HepG2 (cell line): ENCODE data around the gene SNX27. TPM values are rescaled to one million over a fixed set of nuclear protein-coding genes. Genes with fewer than 3 reads are reported as not detected.

Experiments used
- ATAC-seq: fragments of 200-7000 bp; cut with Tn5 transposase; 3 replicates; pipeline ENCODE4 v1.9.1; 2020; ENCODE audit warnings: mild to moderate bottlenecking, moderate library complexity
- BruUV-seq: library from RNA; stranded (reverse); fragments of 400-500 nt; replicated peaks from 2 replicates; lab custom pipeline; 2021; lab: Mats Ljungman, UMichigan
- CTCF ChIA-PET: fragments of 300-600 bp; formaldehyde crosslinking; extraction: SDS; loops from one replicate; lab custom pipeline; 2021; ENCODE audit warnings: low total read pairs, inconsistent platforms, low intra/inter-chr PET ratio; lab: Yijun Ruan, JAX
- POLR2A ChIA-PET: fragments of 350-600 bp; sonication (Branson Sonifier 250); formaldehyde crosslinking; loops from one replicate; lab custom pipeline; 2020; ENCODE audit warnings: antibody characterized with exemption, inconsistent platforms; lab: Yijun Ruan, JAX
- DNase-seq: peaks from one replicate; pipeline ENCODE4 v3.0.0-alpha.2; 2015; ENCODE audit warnings: low spot score
- FAIRE-seq: peaks from 3 replicates; lab custom pipeline; 2011; peaks lifted over from hg19 to GRCh38; lab: Jason Lieb, UNC
- H2AFZ ChIP-seq: one replicate; pipeline ENCODE4 v1.6.1; 2011; ENCODE audit warnings: low read length, inconsistent platforms
- H3K27ac ChIP-seq: fragments of 300-600 bp; 3 replicates; pipeline ENCODE4 v1.8.0; 2011; ENCODE audit warnings: mixed run types, mild to moderate bottlenecking, mixed read lengths, low read length, inconsistent platforms; ENCODE audit not compliant: insufficient read depth; ENCODE audit errors: extremely low read length
- H3K27me3 ChIP-seq, 2 experiments: fragments of 200-600 bp in 1 of 2; 2 replicates in 1 of 2; 3 replicates in 1 of 2; pipeline versions ENCODE4 v1.6.0 to v1.8.0; 2011; ENCODE audit warnings: low read length in 2 of 2, mild to moderate bottlenecking in 2 of 2, moderate library complexity in 2 of 2, inconsistent platforms in 1 of 2; ENCODE audit not compliant: insufficient read depth in 2 of 2, control insufficient read depth in 1 of 2
- H3K36me3 ChIP-seq, 2 experiments: fragments of 200-600 bp in 1 of 2; replicated peaks in 1 of 2; 2 replicates in 1 of 2; 3 replicates in 1 of 2; pipeline versions ENCODE4 v1.5.1 to v1.8.0; 2011; ENCODE audit warnings: low read length in 2 of 2, inconsistent platforms in 1 of 2; ENCODE audit not compliant: insufficient read depth in 2 of 2, control insufficient read depth in 1 of 2
- H3K4me1 ChIP-seq: 2 replicates; pipeline ENCODE4 v1.5.1; 2012; ENCODE audit warnings: low read length, inconsistent platforms; ENCODE audit not compliant: insufficient read depth
- H3K4me2 ChIP-seq: 2 replicates; pipeline ENCODE4 v1.6.0; 2011; ENCODE audit warnings: low read depth, low read length, inconsistent platforms
- H3K4me3 ChIP-seq, 3 experiments: fragments of 200-600 bp in 1 of 3; sonication (generic), shearing (Covaris generic) in 1 of 3; replicated peaks in 1 of 3; 2 replicates each; pipeline ENCODE4 v1.5.1; 2011 to 2016; ENCODE audit warnings: low read length in 3 of 3, inconsistent platforms in 2 of 3, low read depth in 2 of 3, mild to moderate bottlenecking in 2 of 3, control low read depth in 1 of 3, mixed read lengths in 1 of 3; ENCODE audit not compliant: insufficient read depth in 1 of 3
- H3K79me2 ChIP-seq: one replicate; pipeline ENCODE4 v1.6.1; 2011; ENCODE audit warnings: low read length, inconsistent platforms; ENCODE audit not compliant: insufficient read depth
- H3K9ac ChIP-seq: 2 replicates; pipeline ENCODE4 v1.6.0; 2011; ENCODE audit warnings: mild to moderate bottlenecking, low read depth, low read length, inconsistent platforms; ENCODE audit not compliant: insufficient read depth
- H3K9me3 ChIP-seq: 2 replicates; pipeline ENCODE4 v1.5.1; 2012; ENCODE audit warnings: mild to moderate bottlenecking, low read length
- H4K20me1 ChIP-seq: 2 replicates; pipeline ENCODE4 v1.6.0; 2011; ENCODE audit warnings: inconsistent platforms, mild to moderate bottlenecking, low read length, moderate library complexity; ENCODE audit not compliant: insufficient read depth
- CSRNP1 ChIP-seq: sonication (generic); formaldehyde crosslinking; IDR thresholded peaks from 2 replicates; pipeline ENCODE4 v1.8.1; 2023; ENCODE audit warnings: mild to moderate bottlenecking, missing genetic modification reagents
- HIC2 ChIP-seq: sonication (generic); formaldehyde crosslinking; IDR thresholded peaks from 2 replicates; pipeline ENCODE4 v1.9.0; 2022; ENCODE audit warnings: low read depth, missing genetic modification reagents
- HNRNPUL1 ChIP-seq: fragments of 200-400 bp; formaldehyde crosslinking; IDR thresholded peaks from 2 replicates; pipeline ENCODE4 v1.6.1; 2017; ENCODE audit warnings: low read depth, mild to moderate bottlenecking, low read length, moderate library complexity
- RARA ChIP-seq: IDR thresholded peaks from 2 replicates; pipeline ENCODE4 v1.6.1; 2016; ENCODE audit warnings: missing genetic modification reagents, missing compliant biosample characterization
- ZNF121 ChIP-seq: sonication (generic); formaldehyde crosslinking; IDR thresholded peaks from 2 replicates; pipeline ENCODE4 v1.5.0; 2020; ENCODE audit warnings: mild to moderate bottlenecking, missing genetic modification reagents
- ZNF770 ChIP-seq: sonication (generic); formaldehyde crosslinking; IDR thresholded peaks from 2 replicates; pipeline ENCODE4 v1.5.0; 2020; ENCODE audit warnings: mild to moderate bottlenecking, missing genetic modification reagents
- WGBS: methylation state at CpG from one replicate; pipeline ENCODE4 v1.1.6; 2017; ENCODE audit warnings: low lambda C conversion rate; 5-methylcytosine and 5-hydroxymethylcytosine counted together
- in situ Hi-C: cut with HindIII; loops from 2 replicates; pipeline ENCODE4 v1.10.0; 2017; ENCODE audit warnings: low pct_unique_long_range_greater_than_20kb; ENCODE audit not compliant: extremely low pct_ligation_motif_present
- intact Hi-C: fragments of 100-400 bp; cut with micrococcal nuclease; formaldehyde crosslinking; loops from one replicate; pipeline ENCODE4 v1.10.0; 2022; ENCODE audit not compliant: unreplicated experiment
- polyA plus RNA-seq, 8 experiments: library from polyadenylated mRNA; depleted of rRNA in 3 of 8; stranded (reverse) in 7 of 8; unstranded in 1 of 8; fragments of >200 nt; fragmentation: Illumina TruSeq in 4 of 8; extraction: Trizol in 4 of 8; gene quantifications; 2 replicates each; pipeline versions ENCODE4 v1.2.1 to v1.2.3, GENCODE V29; 2011 to 2016; ENCODE audit warnings: low read depth in 4 of 8, missing spikeins in 1 of 8, mixed read lengths in 1 of 8; ENCODE audit not compliant: insufficient read depth in 1 of 8
- total RNA-seq, 5 experiments: library from RNA; depleted of rRNA; stranded (reverse); fragments of >200 nt; fragmentation: Illumina TruSeq; extraction: Trizol; gene quantifications; 2 replicates each; pipeline ENCODE4 v1.2.3, GENCODE V29; 2016; ENCODE audit warnings: low read depth in 1 of 5

Gene SNX27
- total and polyA plus RNA-seq, 2 of the 13 experiments (the other 11 are each of a cell fraction or from before 2014, with no cell fraction given): 14.4 to 17.8 TPM

- no peak overlapping the region for H2AFZ ChIP-seq
- H3K27me3 ChIP-seq: no peaks in the 10 kb centered on the region
- ChIA-PET POLR2A (no interaction called here), CTCF (no interaction called here)
- H3K4me2 ChIP-seq: no peak overlapping the region
- FAIRE-seq (no peak), DNase-seq (no peak), ATAC-seq (no peak)
- H3K4me3 ChIP-seq: no peak overlapping the region
- TF ChIP-seq RARA (peak; percentile 24; the same call in 1 of the 2 replicates), CSRNP1 (CRISPR knock-in tag) (no peak), ZNF770 (peak; percentile 81), HNRNPUL1 (no peak), HIC2 (no peak), ZNF121 (CRISPR knock-in tag) (peak; percentile 37; the same call in 1 of the 2 replicates)
- H3K36me3 ChIP-seq: peaks cover 6 to 23% of the 10 kb centered on the region in 2 experiments; a peak in 4 of 5 replicates
- in situ Hi-C loops: no loop called here
- no peak overlapping the region for H3K27ac ChIP-seq
- peaks cover 51% of the 10 kb centered on the region for H3K4me1 ChIP-seq
- no peak overlapping the region for H3K9ac ChIP-seq
- BruUV-seq: no TSS peak
- H3K9me3 ChIP-seq: no peaks in the 10 kb centered on the region
- no peaks in the 10 kb centered on the region for H3K79me2 ChIP-seq
- no peaks in the 10 kb centered on the region for H4K20me1 ChIP-seq
- intact Hi-C loops: no loop called here
- WGBS: 86% methylated on average over 5 of the region's 5 CpGs
These were observed 89.7 kb downstream of the SNX27 start for GRCh38 chr1:151701515-151701914.
